DMS53 treated with DMSO at 0.1 percent for 48 hours (cell line): ENCODE measurements around the gene SNX17.

Source experiments
- DNase-seq: peaks from one replicate; lab custom pipeline; 2025; ENCODE audit not compliant: unreplicated experiment; lab: John Stamatoyannopoulos, UW

SNX17 gene

GRCh38 chr2:27362678-27363420 lies 7.6 kb upstream of the SNX17 start:
- DNase-seq = no peak

GRCh38 chr2:27363933-27364332 lies 6.5 kb upstream of the SNX17 start:
- DNase-seq = no peak

GRCh38 chr2:27369471-27370025 lies 868 bp upstream of the SNX17 start:
- peak; percentile 18 for DNase-seq

- DNase-seq = no peak
These were observed 602 bp downstream of the SNX17 start for GRCh38 chr2:27370816-27371620.

GRCh38 chr2:27372937-27373336 lies 2.5 kb downstream of the SNX17 start:
- no peak for DNase-seq

- no peak for DNase-seq
These were observed 3.2 kb downstream of the SNX17 start for GRCh38 chr2:27373567-27373966.

- no peak for DNase-seq
These were observed 5.2 kb downstream of the SNX17 start for GRCh38 chr2:27375513-27376099.

GRCh38 chr2:27376151-27376865 lies 5.9 kb downstream of the SNX17 start:
- DNase-seq = no peak

- DNase-seq = no peak
These were observed 6.6 kb downstream of the SNX17 start for GRCh38 chr2:27376866-27377617.

GRCh38 chr2:27377618-27378095 lies 7.2 kb downstream of the SNX17 start:
- DNase-seq = no peak

- DNase-seq = no peak
These were observed 7.8 kb downstream of the SNX17 start for GRCh38 chr2:27378096-27378808.

GRCh38 chr2:27378809-27379290 lies 8.4 kb downstream of the SNX17 start:
- DNase-seq = no peak

- DNase-seq = no peak
These were observed 9.0 kb downstream of the SNX17 start for GRCh38 chr2:27379383-27379835.

GRCh38 chr2:27379836-27380625 lies 9.6 kb downstream of the SNX17 start:
- peak; percentile 35 for DNase-seq

GRCh38 chr2:27380626-27381545 lies 10.5 kb downstream of the SNX17 start, which contains the start of gene ZNF513:
Gene ZNF513, minus strand, starts transcription at chr2:27380734. Its CDS starts 208 bp downstream, at chr2:27380526.
- peak; percentile 76 for DNase-seq

GRCh38 chr2:27381577-27382181 lies 11.3 kb downstream of the SNX17 start:
- DNase-seq = no peak
